ENCODE measurements around the gene SETD5.

GRCh38 chr3:9414826-9415225 lies 17.4 kb downstream of the SETD5 start:
- TF ChIP-seq EP300 (IDR thresholded peaks at IDR 0.05; ENCODE audit: borderline replicate concordance) (no peak), USF1 (IDR thresholded peaks at IDR 0.05) (no peak), TAF1 (IDR thresholded peaks at IDR 0.05; ENCODE audit: low read depth) (no peak), ZBTB7A (IDR thresholded peaks at IDR 0.05; ENCODE audit: low read depth) (no peak), RAD21 (IDR thresholded peaks at IDR 0.05; ENCODE audit: low read depth) (no peak), EGR1 (IDR thresholded peaks at IDR 0.05) (no peak), FOXM1 (IDR thresholded peaks at IDR 0.05; ENCODE audit: borderline replicate concordance, low read depth) (no peak), REST (IDR thresholded peaks at IDR 0.05; ENCODE audit: low read depth) (no peak), TCF12 (IDR thresholded peaks at IDR 0.05; ENCODE audit: low read depth) (no peak), NFIC (IDR thresholded peaks at IDR 0.05) (no peak), CEBPB (IDR thresholded peaks at IDR 0.05) (no peak), YY1 (IDR thresholded peaks at IDR 0.05; ENCODE audit: low read depth) (no peak)
